ENCODE measurements around the gene HERC5. TPM values are rescaled to one million over a fixed set of nuclear protein-coding genes. Genes with fewer than 3 reads are reported as not detected.

Gene HERC5
- total RNA-seq, 1 experiment from 2014 or later = 17.2 TPM

DNA sequence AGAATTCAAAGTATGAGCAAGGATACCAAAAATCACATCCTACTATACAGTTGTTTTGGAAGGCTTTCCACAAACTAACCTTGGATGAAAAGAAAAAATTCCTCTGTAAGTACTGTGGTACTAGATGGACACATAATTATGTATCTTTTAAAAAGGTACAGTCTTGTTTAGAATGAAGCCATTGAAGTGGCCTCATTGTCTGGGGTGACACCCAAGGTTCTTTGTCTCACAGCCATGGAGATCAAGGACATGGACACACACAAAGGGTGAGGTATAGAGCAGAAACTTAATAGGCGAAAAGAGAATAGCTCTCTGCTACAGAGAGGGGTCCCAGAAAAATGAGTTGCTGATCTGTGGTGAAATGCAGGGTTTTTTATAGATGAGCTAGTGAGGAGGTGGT lies 16.8 kb upstream of the HERC5 start:
- TF ChIP-seq, protein P1, sequence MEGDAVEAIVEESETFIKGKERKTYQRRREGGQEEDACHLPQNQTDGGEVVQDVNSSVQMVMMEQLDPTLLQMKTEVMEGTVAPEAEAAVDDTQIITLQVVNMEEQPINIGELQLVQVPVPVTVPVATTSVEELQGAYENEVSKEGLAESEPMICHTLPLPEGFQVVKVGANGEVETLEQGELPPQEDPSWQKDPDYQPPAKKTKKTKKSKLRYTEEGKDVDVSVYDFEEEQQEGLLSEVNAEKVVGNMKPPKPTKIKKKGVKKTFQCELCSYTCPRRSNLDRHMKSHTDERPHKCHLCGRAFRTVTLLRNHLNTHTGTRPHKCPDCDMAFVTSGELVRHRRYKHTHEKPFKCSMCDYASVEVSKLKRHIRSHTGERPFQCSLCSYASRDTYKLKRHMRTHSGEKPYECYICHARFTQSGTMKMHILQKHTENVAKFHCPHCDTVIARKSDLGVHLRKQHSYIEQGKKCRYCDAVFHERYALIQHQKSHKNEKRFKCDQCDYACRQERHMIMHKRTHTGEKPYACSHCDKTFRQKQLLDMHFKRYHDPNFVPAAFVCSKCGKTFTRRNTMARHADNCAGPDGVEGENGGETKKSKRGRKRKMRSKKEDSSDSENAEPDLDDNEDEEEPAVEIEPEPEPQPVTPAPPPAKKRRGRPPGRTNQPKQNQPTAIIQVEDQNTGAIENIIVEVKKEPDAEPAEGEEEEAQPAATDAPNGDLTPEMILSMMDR (conservative IDR thresholded peaks at IDR 0.05) = no peak
- Histone ChIP-seq H3K4ac (ENCODE audit: low read depth, low read length) (no peak overlapping the region), H3K23ac (ENCODE audit: insufficient read length, low read depth, low read length) (no peak overlapping the region), H2BK15ac (ENCODE audit: low read depth, low read length) (no peak overlapping the region), H4K20me1 (ENCODE audit: control insufficient read depth, insufficient read depth, insufficient read length) (no peaks in the 10 kb centered on the region), H3K14ac (ENCODE audit: insufficient read depth, low read length) (no peak overlapping the region), H3K79me1 (ENCODE audit: insufficient read depth, low read depth, low read length, poor library complexity, severe bottlenecking) (no peaks in the 10 kb centered on the region), H3K27me3 (ENCODE audit: insufficient read depth, low read length) (no peaks in the 10 kb centered on the region), H2BK5ac (ENCODE audit: insufficient read length, low read length) (no peak overlapping the region), H2BK120ac (ENCODE audit: low read depth, low read length, poor library complexity, severe bottlenecking) (no peak overlapping the region), H3K4me2 (ENCODE audit: insufficient read depth, insufficient read length, low read length) (no peak overlapping the region), H3T11ph (ENCODE audit: low read length) (no peak overlapping the region), H2BK12ac (ENCODE audit: insufficient read length, low read depth, low read length) (no peak overlapping the region), H3K56ac (ENCODE audit: insufficient read length, low read depth, low read length) (no peak overlapping the region), H4K5ac (ENCODE audit: insufficient read length, low read depth, low read length) (no peak overlapping the region), H2AK5ac (ENCODE audit: insufficient read length, low read length) (no peak overlapping the region), H4K91ac (ENCODE audit: insufficient read length, low read depth, low read length) (no peak overlapping the region), H2AFZ (ENCODE audit: low read length) (no peak overlapping the region), H3K23me2 (ENCODE audit: insufficient read length, low read depth, low read length, poor library complexity, severe bottlenecking) (no peaks in the 10 kb centered on the region), H3K18ac (ENCODE audit: insufficient read length, low read depth, low read length) (no peak overlapping the region), H3K9ac (ENCODE audit: extremely low read depth, insufficient read length, low read length) (no peak overlapping the region), H2BK20ac (ENCODE audit: low read depth, low read length, poor library complexity, severe bottlenecking) (no peak overlapping the region), H3K4me1 (ENCODE audit: insufficient read depth, low read length) (peaks cover 5% of the 10 kb centered on the region; the same call in 1 of the 2 replicates), H3K27ac (ENCODE audit: insufficient read length, low read depth, low read length) (no peak overlapping the region), H4K8ac (replicated peaks; ENCODE audit: insufficient read length, low read depth, low read length) (no peak overlapping the region), H3K79me2 (ENCODE audit: insufficient read depth, low read length) (no peaks in the 10 kb centered on the region), H3K9me3 (ENCODE audit: control insufficient read depth, low read depth, low read length) (no peaks in the 10 kb centered on the region)
- Mint-ChIP-seq H3K27ac (peak overlapping the region in 2 of 3 experiments; percentile 41 to 46; a peak in 1 of 7 replicates), H3K27me3 (ENCODE audit: low read depth) (no peaks in the 10 kb centered on the region), H3K9me3 (peaks cover 4 to 10% of the 10 kb centered on the region in 2 experiments; a peak in 3 of 5 replicates), H3K4me3 (no peak overlapping the region), H3K36me3 (ENCODE audit: insufficient read depth in 1 of 3, low read depth in 3 of 3) (peaks cover 8 to 24% (median 13%) of the 10 kb centered on the region in 3 experiments; a peak in 6 of 7 replicates), H3K4me1 (peaks cover 20 to 38% of the 10 kb centered on the region in 2 experiments)
- no CpG with 5 or more reads among the region's 1 CpG for WGBS (ENCODE audit: extremely low coverage, insufficient read length, low lambda C conversion rate)
- no peak for DNase-seq
